RWPE1 (cell line): ENCODE measurements around the gene GSTCD.

Experiments
- CTCF ChIA-PET: fragments of 350-600 bp; sonication (Branson Sonifier 250); formaldehyde crosslinking; extraction: SDS; loops from one replicate; lab custom pipeline; 2021; lab: Yijun Ruan, JAX
- POLR2A ChIA-PET: fragments of 400-600 bp; formaldehyde crosslinking; extraction: SDS; loops from one replicate; lab custom pipeline; 2020; ENCODE audit warnings: antibody characterized with exemption; ENCODE audit not compliant: low non-redundant PET; lab: Yijun Ruan, JAX
- DNase-seq: peaks from one replicate; pipeline ENCODE4 v3.0.0; 2012; ENCODE audit warnings: low spot score
- H3K27ac ChIP-seq: fragments of 450-650 bp; 2 replicates; pipeline ENCODE4 v1.5.1; 2017
- TF ChIP-seq, protein P1 (sequence below): fragments of 450-650 bp; conservative IDR thresholded peaks from 2 replicates; pipeline ENCODE4 v1.5.1; 2017; ENCODE audit warnings: low read depth, mild to moderate bottlenecking

The GSTCD gene

DNA sequence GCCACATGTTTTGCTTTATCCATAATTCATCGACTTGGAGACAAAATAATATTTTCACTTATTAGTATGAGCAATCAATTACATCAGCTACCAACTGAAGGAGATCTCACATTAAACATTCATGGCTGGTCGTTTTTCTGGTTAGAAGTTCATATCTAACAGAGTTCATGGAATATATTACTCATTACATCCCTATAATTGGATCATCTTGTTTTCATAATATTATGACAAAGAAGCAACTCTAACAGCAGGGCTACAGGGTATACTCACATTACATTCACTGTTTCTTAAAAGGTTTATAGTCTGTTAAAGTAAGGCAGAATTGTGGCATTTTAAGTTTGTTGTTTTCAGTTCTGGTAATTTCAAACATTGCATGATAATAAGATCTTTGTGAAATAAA is 33.0 kb downstream of the GSTCD start:
- H3K27ac ChIP-seq, result no peak overlapping the region
- DNase-seq, result no peak
- TF ChIP-seq, protein P1, sequence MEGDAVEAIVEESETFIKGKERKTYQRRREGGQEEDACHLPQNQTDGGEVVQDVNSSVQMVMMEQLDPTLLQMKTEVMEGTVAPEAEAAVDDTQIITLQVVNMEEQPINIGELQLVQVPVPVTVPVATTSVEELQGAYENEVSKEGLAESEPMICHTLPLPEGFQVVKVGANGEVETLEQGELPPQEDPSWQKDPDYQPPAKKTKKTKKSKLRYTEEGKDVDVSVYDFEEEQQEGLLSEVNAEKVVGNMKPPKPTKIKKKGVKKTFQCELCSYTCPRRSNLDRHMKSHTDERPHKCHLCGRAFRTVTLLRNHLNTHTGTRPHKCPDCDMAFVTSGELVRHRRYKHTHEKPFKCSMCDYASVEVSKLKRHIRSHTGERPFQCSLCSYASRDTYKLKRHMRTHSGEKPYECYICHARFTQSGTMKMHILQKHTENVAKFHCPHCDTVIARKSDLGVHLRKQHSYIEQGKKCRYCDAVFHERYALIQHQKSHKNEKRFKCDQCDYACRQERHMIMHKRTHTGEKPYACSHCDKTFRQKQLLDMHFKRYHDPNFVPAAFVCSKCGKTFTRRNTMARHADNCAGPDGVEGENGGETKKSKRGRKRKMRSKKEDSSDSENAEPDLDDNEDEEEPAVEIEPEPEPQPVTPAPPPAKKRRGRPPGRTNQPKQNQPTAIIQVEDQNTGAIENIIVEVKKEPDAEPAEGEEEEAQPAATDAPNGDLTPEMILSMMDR, result no peak
- CTCF ChIA-PET, result no interaction called here
- POLR2A ChIA-PET, result no interaction called here

DNA sequence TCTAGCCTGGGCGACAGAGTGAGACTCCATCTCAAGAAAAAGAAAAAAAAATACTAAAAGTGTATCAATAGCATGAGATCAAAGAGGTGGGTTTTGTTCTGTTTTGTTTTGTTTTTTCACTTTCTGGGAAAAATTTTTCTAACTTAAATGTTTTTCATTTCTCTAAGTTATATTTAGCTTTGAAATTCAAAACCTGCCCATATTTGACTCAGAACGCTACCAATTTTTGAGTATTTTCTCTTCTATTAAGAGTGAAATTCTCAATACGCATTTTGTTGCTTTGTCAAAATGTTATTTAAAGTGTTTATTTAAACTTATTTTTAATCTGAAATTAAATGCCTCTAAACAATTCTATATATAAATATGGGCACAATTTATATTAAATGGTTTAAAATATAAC is 39.6 kb downstream of the GSTCD start:
- TF ChIP-seq, protein P1, result no peak
- ChIA-PET POLR2A (no interaction called here), CTCF (no interaction called here)
- DNase-seq, result no peak
- no peak overlapping the region for H3K27ac ChIP-seq

DNA sequence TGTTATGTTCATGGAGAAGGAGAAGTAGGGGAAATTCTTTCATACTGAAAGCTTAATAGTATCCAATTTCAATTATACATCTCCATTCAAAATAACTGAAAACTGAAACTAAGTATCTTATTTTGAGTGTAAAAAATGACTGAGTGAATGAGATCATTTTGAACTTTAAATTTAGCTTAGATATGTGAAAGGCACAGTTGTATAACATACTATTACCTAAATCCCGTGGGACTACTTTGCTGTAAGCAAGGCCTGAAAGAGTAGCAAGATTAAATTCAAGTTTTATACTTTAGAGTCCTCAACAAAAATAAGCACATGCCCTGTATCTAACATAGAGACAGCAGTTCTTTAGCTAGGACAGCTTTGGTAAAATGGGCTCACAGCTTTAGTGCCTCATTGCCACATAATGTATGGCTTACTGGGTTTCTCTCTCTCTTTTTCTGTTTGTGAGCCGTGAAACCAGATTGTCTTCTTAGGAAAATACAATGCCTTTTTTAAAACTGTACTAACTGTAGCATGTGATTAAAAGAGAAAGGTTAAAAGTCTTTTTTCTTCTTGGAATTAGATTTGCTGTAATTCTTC is 43.2 kb downstream of the GSTCD start:
- no peak for DNase-seq
- ChIA-PET CTCF (interaction anchor here (0.6 to 1.2 kb wide), 3 partner anchors 11 to 386 kb away, joined by 3 read pairs; no protein-coding TSS in a partner anchor), POLR2A (no interaction called here)
- H3K27ac ChIP-seq, result no peak overlapping the region
- TF ChIP-seq, protein P1, result no peak

DNA sequence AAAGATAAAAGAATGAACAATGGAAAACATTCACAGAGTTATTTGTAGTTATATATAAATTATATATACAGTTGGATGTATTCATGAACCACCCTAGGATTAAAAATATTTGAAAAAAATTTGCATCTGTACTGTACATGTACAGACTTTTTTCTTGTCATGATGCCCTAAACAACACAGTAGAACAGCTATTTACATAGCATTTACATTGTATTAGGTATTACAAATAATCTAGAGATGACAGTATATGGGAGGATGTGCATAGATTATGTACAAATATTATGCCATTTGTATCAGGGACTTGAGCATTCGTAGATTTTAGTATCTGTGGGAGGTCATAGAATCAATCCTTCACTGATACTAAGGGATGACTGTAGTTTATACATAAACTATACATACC is 44.8 kb downstream of the GSTCD start:
- TF ChIP-seq, protein P1, result no peak
- H3K27ac ChIP-seq, result no peak overlapping the region
- POLR2A ChIA-PET, result no interaction called here
- DNase-seq, result no peak
- CTCF ChIA-PET, result interaction anchor here (0.6 kb wide), 2 partner anchors 158 to 449 kb away, joined by 3 to 6 read pairs; no protein-coding TSS in a partner anchor

DNA sequence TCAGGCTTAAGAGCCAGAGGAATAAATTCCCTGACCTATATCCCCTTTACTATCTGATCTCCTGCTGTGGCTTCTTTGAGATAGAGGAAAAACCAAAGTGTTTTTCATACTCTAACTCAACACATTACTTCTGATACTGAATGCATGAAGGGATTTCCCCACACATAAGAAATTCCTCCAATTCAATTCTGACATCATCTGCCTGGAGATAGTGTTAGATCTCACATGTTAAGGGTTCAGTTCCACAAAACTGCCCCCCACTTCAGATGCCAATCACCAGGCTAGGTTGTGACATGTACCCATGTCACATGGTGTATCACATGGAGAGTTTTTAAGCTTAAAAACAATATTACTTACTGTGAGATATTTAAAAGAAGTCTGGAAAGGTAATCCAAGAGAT is 46.8 kb downstream of the GSTCD start:
- DNase-seq, result no peak
- TF ChIP-seq, protein P1, result no peak
- POLR2A ChIA-PET, result no interaction called here
- H3K27ac ChIP-seq, result no peak overlapping the region
- CTCF ChIA-PET, result no interaction called here

DNA sequence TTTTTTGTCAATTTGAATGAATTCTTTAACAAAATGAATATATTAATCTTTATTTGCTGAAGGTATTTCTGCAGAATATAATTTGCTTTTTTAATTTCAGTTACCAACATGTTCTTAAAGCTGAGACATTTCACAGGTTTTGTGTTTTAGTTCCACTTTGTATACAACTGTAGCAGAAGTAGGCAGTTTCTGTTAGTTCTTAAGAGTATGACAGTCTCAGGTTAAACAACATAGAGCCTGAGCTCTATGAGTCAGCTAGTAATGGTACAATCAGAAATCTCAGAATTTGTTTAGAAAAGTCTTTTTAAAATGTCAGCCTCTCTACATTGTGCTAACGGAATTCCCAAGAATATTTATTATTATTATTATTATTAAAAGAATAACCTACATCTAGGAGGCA is 50.4 kb downstream of the GSTCD start:
- no peak for DNase-seq
- ChIA-PET POLR2A (no interaction called here), CTCF (interaction anchor here (0.7 kb wide), 1 partner anchor 892 kb away, joined by 3 read pairs; no protein-coding TSS in a partner anchor)
- TF ChIP-seq, protein P1, result no peak
- no peak overlapping the region for H3K27ac ChIP-seq
